HG03066 (cell line): Measurements from ENCODE around the gene ADAMTS15.

Experiments used
- ATAC-seq: cut with Tn5 transposase; IDR thresholded peaks from one replicate; pipeline ENCODE4 v1.9.1; 2021; ENCODE audit warnings: low read depth; ENCODE audit not compliant: unreplicated experiment

The ADAMTS15 gene

GRCh38 chr11:130448416-130449309 is at the start of gene ADAMTS15:
TSS of gene ADAMTS15 (plus strand) at chr11:130448645. CDS start at chr11:130448974, 329 bp downstream.
- no peak for ATAC-seq

- no peak for ATAC-seq
These were observed 49.2 kb upstream of the ADAMTS15 start for GRCh38 chr11:130399196-130399595.

GRCh38 chr11:130400781-130401483 is 47.5 kb upstream of the ADAMTS15 start:
- no peak for ATAC-seq

GRCh38 chr11:130402570-130402969 is 45.9 kb upstream of the ADAMTS15 start:
- no peak for ATAC-seq

GRCh38 chr11:130403271-130403804 is 45.1 kb upstream of the ADAMTS15 start:
- ATAC-seq: no peak

- no peak for ATAC-seq
These were observed 44.5 kb upstream of the ADAMTS15 start for GRCh38 chr11:130403967-130404366.

- no peak for ATAC-seq
These were observed 43.7 kb upstream of the ADAMTS15 start for GRCh38 chr11:130404727-130405126.

GRCh38 chr11:130405428-130405827 is 43.0 kb upstream of the ADAMTS15 start:
- ATAC-seq: no peak

GRCh38 chr11:130407978-130408377 is 40.5 kb upstream of the ADAMTS15 start:
- no peak for ATAC-seq

- ATAC-seq: no peak
These were observed 40.0 kb upstream of the ADAMTS15 start for GRCh38 chr11:130408401-130408890.

GRCh38 chr11:130408901-130409300 is 39.5 kb upstream of the ADAMTS15 start:
- ATAC-seq: no peak

GRCh38 chr11:130409594-130410388 is 38.7 kb upstream of the ADAMTS15 start:
- ATAC-seq: no peak

- no peak for ATAC-seq
These were observed 37.2 kb upstream of the ADAMTS15 start for GRCh38 chr11:130411223-130411622.

GRCh38 chr11:130413405-130414106 is 34.9 kb upstream of the ADAMTS15 start:
- no peak for ATAC-seq

- no peak for ATAC-seq
These were observed 34.1 kb upstream of the ADAMTS15 start for GRCh38 chr11:130414107-130415080.

- ATAC-seq: no peak
These were observed 32.5 kb upstream of the ADAMTS15 start for GRCh38 chr11:130415731-130416529.

GRCh38 chr11:130416530-130416882 is 31.9 kb upstream of the ADAMTS15 start:
- ATAC-seq: no peak

- ATAC-seq: no peak
These were observed 31.5 kb upstream of the ADAMTS15 start for GRCh38 chr11:130416906-130417305.
